Measurements from ENCODE around the gene MYO18A.

- TF ChIP-seq CTCF (IDR thresholded peaks at IDR 0.05) (no peak), POLR2A (IDR thresholded peaks at IDR 0.05) (no peak)
Measured at GRCh38 chr17:29156781-29157180, 23.4 kb downstream of the MYO18A start.

Data from uterus (tissue), 2 donors.